GM21515 (cell line): ENCODE measurements around the gene HAS3.
"Not testable (repeated sequence)": the region's sequence is repeated elsewhere in the genome, so short reads cannot be mapped to it uniquely, and the experiment has no call there.

Experiments used
- ATAC-seq: cut with Tn5 transposase; IDR thresholded peaks from one replicate; pipeline ENCODE4 v1.9.1; 2021; ENCODE audit not compliant: unreplicated experiment

HAS3 gene, protein sequence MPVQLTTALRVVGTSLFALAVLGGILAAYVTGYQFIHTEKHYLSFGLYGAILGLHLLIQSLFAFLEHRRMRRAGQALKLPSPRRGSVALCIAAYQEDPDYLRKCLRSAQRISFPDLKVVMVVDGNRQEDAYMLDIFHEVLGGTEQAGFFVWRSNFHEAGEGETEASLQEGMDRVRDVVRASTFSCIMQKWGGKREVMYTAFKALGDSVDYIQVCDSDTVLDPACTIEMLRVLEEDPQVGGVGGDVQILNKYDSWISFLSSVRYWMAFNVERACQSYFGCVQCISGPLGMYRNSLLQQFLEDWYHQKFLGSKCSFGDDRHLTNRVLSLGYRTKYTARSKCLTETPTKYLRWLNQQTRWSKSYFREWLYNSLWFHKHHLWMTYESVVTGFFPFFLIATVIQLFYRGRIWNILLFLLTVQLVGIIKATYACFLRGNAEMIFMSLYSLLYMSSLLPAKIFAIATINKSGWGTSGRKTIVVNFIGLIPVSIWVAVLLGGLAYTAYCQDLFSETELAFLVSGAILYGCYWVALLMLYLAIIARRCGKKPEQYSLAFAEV

DNA sequence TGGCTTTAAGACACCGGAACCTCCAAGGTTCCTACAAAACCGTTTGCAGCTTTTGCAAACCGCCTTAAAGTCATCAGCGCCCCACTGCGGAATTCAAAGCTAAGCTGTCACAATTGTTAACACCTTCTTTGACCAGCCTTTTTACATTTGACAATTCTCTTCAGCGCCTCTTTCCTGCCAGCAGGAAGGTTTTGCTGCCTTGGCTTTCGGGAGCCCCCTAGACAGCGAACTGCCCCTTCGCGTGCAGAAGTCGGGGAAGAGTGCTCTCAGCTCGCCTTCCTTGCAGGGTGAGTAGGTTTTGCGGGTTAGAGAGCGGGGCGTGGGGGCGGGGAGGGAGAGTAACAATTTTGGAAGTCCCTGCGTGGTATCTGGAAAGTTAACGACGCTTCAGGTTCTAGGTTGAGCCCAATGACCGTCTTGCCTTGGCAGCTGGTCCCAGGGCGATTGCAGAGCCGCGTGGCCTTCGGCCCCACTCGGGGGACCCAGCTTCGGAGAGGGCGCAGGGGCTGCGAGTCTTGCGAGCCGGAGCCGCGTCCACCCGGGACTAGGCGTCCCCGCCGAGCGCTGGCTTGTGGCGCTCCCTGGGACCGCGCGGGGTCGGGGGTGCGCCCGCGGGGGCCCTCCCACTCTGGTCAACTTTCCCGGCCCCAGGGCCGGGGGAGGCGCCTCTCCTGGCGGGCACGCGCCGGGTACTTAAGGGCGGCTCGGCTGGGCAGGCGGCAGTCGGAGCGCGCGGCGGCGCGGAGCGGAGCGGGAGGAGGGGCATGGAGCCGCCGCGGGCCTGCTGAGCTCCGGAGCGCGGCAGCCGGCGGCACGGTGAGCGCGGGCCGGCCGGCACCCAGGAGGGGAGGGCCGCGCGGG lies at the start of gene HAS3:
Gene HAS3 (plus strand): TSS at position 153 of the 861 bp plus-strand sequence. CDS start 3,743 bp downstream, outside the sequence.
- ATAC-seq, result no peak

DNA sequence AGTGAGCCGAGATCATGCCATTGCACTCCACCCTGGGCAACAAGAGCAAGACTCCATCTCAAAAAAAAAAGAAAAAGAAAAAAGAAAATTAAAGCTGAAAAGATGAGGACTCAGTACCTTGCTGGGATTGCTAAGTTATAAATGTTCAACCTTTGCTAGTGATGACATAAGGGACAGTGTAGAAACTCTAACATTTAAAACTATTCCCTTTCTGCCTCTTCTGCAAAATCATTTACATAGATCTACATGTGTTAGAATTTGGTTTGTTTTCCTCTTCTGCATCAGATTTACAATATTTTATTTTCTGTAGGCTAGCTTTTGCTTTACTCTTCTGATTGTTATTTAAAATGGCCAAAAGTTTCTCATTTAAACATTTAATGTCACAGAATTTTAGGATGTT lies 49.5 kb upstream of the HAS3 start:
- ATAC-seq, result no peak

DNA sequence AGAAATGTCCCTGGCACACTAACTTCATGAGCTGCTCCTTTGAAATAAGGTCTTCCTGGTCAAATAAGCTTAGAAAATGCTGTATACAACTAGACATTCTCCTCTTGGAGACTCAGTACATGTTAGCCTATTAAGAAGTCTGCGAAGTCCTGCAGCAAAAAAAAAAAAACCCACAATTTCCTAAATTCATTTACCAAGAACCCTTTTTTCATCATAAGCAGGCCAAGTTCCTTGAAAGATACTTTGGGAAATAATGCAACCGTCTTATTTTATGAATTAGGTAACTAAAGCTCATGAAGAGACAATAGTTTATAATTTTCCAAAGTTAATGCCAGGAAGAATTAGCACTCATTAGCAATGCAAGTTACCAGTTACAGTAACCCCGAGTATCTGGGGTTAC lies 49.0 kb upstream of the HAS3 start:
- ATAC-seq, result no peak

DNA sequence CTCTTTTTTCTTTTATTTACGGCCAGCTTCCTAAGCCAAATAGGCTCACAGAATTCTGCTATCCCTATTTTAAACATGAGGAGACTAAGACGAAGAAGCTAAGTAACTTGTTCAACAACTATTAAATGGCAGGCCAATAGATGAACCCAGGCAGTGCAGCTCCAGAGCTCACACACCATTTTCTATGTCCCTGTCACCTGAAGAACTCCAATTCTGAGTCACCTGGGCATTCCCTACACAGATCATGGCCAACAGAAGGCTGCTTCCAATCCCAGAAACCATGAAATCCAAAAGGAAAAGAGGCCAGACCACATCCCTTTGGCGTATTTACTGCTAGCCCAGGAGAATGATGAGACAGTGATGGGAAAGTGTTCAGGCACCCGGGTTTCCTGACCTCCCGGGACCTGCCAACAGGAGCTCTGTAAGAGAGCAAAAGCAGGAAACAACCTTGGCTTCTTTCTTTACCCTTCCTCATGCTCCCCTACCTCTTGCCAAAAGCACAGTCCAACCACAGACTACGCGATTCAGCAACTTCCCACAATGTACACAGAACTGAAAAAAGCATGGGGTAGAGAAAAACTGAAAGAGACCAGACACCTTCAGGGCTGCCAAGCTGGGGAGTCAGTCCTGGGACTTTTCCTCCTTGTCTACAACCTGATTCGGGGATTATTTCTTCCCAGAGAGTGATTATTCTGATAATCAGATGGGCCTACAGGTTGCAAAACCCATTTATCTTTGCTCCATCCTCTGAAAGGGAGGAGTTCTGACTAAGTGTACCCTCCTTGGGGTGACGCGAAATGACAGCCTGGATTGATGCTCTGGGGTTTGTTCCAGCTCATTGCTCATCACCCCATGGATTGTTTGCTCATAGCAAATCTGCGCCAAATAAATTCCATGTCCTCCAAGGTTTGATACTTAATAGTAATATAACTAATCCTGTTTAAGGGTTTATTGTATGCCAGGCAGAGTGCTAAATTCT lies 47.8 kb upstream of the HAS3 start:
- ATAC-seq, result no peak

GRCh38 chr16:69063491-69063890 lies 42.0 kb upstream of the HAS3 start:
- ATAC-seq, result not testable (repeated sequence)

DNA sequence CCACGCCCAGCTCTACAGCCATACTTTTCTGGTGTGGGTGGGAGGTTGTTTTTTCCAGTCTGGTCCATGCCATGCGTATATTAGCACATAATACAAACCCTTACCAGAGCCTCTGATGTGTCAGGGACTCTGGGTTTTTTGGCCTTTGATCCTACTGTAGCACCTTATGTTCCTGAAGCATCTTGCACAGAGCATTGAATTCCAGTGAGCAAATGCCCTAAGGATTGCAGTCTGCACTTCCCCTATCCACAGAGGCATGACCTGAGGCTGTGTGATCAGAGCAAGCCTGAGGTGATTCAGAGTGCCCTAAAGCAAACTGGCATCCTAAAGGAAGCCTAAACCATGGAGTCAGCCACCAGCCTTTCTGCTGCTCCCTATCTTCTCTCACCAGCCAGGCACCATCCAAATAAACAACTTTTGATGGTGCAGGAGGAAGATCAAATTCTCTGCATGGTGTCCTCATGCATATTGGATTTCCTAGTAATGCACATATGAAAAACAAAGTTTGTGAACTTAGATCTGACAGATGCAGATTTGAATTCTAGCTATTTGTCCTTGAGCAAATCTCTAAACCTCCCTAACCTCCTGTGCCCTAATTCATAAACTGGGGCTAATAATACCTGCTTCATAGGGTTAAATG lies 41.2 kb upstream of the HAS3 start:
- no peak for ATAC-seq

DNA sequence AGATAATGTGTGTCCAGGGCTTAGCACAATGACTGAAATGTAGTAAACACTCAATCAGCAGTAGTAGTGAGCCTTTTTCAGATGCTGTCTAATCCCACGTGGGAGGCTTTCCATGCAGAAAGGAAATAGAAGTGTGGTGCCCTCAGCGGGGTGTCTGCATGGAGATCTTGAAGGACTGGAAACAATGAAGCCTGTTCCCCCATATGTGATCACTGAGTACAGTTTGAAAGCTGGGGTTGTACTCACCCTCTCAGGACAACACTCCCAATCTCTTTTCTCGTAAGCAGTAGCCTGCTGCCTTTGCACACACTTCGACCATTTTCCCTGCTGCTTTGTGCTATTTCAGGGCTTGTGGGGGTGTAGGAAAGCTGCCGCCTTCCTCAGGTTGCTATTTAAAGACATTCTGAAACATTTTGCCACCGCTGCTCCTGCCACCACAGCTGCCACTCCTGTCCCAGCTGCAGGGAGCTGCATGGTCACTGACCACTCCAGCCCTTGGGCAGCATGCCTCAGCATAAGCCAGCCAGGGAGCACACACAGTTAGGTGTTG lies 40.6 kb upstream of the HAS3 start:
- no peak for ATAC-seq

GRCh38 chr16:69069504-69069903 lies 35.9 kb upstream of the HAS3 start:
- no peak for ATAC-seq

GRCh38 chr16:69071036-69071435 lies 34.4 kb upstream of the HAS3 start:
- ATAC-seq, result no peak

DNA sequence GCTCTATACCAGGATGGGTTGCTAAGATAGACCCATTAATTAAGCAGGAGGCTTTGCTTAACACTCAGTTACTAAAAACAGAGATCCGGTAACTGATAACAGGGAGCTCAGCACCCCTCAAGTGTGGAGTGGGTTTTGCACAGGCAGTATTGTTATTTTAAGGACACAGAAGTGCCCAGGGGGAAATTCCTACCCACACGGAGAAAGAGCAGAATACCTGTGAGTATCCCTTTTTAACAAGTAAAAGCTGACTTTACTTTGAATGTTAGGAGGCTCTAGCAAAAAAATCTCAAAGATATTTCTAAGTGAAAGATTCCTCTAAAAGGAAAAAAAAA lies 32.8 kb upstream of the HAS3 start:
- no peak for ATAC-seq

DNA sequence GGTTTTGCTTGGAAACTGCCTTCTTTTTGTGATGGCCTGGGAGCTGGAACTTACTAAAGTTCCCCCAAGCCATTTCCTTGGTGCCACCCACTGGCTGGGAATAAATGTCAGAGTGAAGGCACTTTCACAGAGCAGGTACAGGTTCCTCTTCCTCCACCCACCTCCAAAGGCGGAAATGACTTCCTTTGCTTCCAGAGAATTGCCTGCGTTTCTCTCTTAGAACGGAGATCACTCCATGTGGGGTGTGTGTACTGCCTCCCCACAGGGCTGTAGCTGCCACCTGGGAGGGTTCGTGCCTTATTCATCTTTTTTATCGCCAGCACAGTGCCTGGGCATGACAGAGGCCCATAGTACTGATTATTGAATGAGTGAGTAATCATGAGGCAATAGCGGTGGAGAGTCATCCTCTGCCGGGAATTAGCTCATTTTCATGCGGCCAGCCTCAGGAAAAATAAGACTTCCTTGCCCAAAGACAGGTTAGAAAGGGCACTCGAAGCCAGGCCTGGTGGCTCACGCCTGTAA lies 32.2 kb upstream of the HAS3 start:
- ATAC-seq, result no peak

- ATAC-seq, result no peak
Measured at GRCh38 chr16:69077251-69077650, 28.2 kb upstream of the HAS3 start.

- no peak for ATAC-seq
Measured at GRCh38 chr16:69078073-69078472, 27.4 kb upstream of the HAS3 start.

DNA sequence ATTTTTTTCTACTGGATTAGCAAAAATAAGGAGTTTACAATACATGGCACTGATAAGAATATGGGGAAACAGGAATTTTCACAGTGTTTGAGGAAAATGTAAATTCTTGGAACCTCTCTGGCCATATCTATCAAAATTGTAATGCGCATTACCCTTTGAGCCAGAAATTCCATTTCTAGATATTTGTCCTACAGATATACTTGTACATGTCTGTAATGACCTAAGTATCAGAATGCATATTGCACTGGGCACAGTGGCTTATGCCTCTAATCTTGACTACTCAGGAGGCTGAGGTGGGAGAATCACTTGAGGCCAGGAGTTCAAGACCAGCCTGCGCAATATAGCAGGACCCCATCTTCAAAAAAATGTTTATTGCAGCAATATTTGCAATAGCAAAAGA lies 25.8 kb upstream of the HAS3 start:
- no peak for ATAC-seq

- ATAC-seq, result no peak
Measured at GRCh38 chr16:69083306-69083941, 22.0 kb upstream of the HAS3 start.

DNA sequence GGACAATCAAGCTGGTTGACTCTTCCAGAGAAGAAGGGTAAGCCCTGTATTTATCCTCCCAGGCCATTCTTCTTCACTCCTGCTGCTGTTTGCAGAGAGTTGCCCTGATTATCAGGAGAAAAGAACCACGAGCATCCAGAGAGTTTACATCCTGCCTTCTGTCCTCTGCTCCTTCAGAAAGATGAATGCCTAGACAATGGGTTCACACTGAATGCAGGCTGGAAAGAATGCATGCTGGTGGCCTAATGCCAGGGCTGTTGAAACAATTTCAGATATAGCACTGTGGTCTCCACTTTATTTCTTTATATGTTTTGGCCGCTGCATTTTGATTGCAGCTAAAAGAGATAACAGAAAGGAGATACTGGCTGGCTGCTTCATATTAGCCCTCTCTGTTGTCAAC lies 21.2 kb upstream of the HAS3 start:
- no peak for ATAC-seq

DNA sequence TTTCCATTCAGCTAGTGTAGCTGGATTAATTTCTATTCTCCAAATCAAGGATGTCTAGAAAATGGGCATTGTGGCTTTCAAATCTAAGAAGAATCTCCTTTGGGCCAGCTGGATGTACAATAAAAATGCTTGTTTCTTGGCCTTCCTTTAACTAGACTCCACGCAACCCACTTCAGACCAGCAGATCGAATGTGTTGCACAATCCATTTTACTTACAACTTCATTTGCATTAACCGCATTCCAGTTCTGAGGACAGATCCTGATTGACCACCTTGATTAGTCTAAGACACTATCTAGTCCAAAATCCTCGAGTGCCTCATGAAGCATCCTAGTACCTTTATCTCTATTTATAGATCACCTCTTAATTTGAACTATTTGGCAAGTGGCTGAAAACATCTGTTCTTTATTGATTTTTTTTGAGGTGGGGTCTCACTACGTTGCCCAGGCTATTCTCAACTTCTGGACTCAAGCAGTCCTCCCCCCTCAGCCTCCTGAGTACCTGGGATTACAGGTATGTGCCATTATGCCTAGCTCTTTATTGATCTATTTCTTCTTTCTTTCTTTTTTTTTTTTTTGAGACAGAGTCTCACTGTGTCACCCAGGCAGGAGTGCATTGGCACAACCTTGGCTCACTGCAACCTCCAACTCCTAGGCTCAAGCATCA lies 20.3 kb upstream of the HAS3 start:
- no peak for ATAC-seq

DNA sequence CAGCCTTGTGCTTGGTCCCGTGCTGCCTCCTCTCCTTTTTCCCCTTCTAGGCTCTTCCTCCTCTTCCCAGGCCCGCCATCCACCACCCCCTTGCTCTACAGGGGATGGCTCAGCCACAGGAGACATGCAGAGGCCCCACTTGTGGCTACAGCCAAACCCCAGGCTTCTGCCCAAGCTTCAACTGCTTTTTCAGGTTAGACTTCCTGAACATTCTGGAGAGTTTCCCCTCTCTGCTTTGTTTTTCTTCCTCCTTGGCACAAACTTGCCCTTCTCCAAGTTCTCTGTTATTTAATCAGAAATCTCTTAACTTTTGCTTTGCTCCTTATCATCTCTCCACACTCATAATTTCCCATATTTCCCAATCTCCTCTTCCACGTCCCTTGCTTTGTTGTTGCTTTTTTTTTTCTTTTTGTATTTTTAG lies 18.3 kb upstream of the HAS3 start:
- ATAC-seq, result no peak

DNA sequence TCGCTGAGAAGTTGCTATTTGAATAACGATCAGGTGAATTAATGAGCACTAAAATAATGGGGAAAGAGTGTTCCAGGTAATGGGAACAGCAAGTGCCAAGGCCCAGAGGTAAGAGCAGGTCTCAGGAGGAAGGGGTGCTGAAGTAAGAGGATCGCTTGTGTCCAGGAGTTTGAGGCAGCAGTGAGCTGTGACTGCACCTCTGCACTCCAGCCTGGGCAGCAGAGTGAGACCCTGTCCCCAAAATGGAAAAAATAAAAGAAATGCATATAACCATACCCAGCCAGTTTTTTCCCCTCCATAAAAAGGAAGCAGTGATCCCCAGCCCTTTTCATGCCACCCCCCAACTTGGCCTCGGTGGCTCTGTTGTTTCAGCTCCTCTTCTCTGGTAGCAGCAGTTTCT lies 16.8 kb upstream of the HAS3 start:
- ATAC-seq, result no peak
